GM12872 (cell line): ENCODE measurements around the gene A3GALT2.

Source experiments
- CTCF ChIP-seq: IDR thresholded peaks from 3 replicates; pipeline ENCODE4 v1.5.1; 2011; ENCODE audit warnings: low read depth, mild to moderate bottlenecking, low read length, moderate library complexity; ENCODE audit not compliant: insufficient read depth

The A3GALT2 gene

GRCh38 chr1:33294071-33295010 lies 26.6 kb downstream of the A3GALT2 start:
- TF ChIP-seq CTCF: no peak

- no peak for TF ChIP-seq CTCF
These were observed 28.1 kb downstream of the A3GALT2 start for GRCh38 chr1:33292726-33293340.

GRCh38 chr1:33289858-33290154 lies 31.1 kb downstream of the A3GALT2 start:
- TF ChIP-seq CTCF: no peak

- no peak for TF ChIP-seq CTCF
These were observed 31.7 kb downstream of the A3GALT2 start for GRCh38 chr1:33288976-33289857.

- no peak for TF ChIP-seq CTCF
These were observed 33.6 kb downstream of the A3GALT2 start for GRCh38 chr1:33287317-33287716.

- TF ChIP-seq CTCF: no peak
These were observed 34.3 kb downstream of the A3GALT2 start for GRCh38 chr1:33286451-33287185.

GRCh38 chr1:33284049-33284448 lies 36.8 kb downstream of the A3GALT2 start:
- no peak for TF ChIP-seq CTCF
